Measurements from ENCODE around the gene ELOA. TPM values are rescaled to one million over a fixed set of nuclear protein-coding genes. Genes with fewer than 3 reads are reported as not detected.

The ELOA gene
- total RNA-seq, 2 donors from 2014 or later, result 33.3 to 42.4 TPM

DNA sequence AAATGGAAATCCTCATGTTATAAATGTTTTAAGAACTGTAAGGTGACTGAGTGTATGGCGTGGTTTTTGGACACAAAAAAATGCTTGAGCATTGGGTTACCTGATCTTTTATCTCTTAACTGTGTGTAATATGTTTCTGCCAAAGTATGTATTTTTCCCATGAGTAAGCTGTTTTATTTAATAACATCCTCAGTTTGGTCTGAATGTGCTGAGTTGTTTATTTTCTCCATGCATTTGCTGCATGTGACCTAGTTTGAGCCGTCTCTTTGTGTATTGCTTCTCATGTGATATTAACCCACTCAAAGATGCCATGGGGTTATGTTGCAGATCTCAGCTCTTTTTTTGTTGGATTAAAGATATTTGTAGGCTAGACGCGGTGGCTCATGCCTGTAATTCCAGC is 41.6 kb downstream of the ELOA start:
- no peak for DNase-seq
- Histone ChIP-seq H3K4me1 (ENCODE audit: control insufficient read depth, insufficient read depth, low read length) (no peaks in the 10 kb centered on the region), H3K9ac (ENCODE audit: extremely low read depth, low read length, poor library complexity, severe bottlenecking) (no peak overlapping the region), H3K9me3 (ENCODE audit: control insufficient read depth, low read length) (no peaks in the 10 kb centered on the region), H3K27me3 (ENCODE audit: control insufficient read depth, insufficient read depth, low read length, poor library complexity, severe bottlenecking) (no peaks in the 10 kb centered on the region), H3K36me3 (ENCODE audit: control insufficient read depth, insufficient read depth, low read length) (peaks cover 74% of the 10 kb centered on the region), H3K27ac (ENCODE audit: low read depth, low read length) (no peak overlapping the region), H3K4me3 (ENCODE audit: low read length) (no peak overlapping the region)
- TF ChIP-seq, protein P1, sequence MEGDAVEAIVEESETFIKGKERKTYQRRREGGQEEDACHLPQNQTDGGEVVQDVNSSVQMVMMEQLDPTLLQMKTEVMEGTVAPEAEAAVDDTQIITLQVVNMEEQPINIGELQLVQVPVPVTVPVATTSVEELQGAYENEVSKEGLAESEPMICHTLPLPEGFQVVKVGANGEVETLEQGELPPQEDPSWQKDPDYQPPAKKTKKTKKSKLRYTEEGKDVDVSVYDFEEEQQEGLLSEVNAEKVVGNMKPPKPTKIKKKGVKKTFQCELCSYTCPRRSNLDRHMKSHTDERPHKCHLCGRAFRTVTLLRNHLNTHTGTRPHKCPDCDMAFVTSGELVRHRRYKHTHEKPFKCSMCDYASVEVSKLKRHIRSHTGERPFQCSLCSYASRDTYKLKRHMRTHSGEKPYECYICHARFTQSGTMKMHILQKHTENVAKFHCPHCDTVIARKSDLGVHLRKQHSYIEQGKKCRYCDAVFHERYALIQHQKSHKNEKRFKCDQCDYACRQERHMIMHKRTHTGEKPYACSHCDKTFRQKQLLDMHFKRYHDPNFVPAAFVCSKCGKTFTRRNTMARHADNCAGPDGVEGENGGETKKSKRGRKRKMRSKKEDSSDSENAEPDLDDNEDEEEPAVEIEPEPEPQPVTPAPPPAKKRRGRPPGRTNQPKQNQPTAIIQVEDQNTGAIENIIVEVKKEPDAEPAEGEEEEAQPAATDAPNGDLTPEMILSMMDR (conservative IDR thresholded peaks at IDR 0.05), result no peak
- H3K4me1 Mint-ChIP-seq, result no peaks in the 10 kb centered on the region
- H3K4me3 Mint-ChIP-seq, result no peak overlapping the region
- H3K36me3 Mint-ChIP-seq (ENCODE audit: low read depth), result peaks cover 57% of the 10 kb centered on the region
- no peaks in the 10 kb centered on the region for H3K9me3 Mint-ChIP-seq
- H3K27ac Mint-ChIP-seq, result no peak overlapping the region
- WGBS, 2 experiments (ENCODE audit: insufficient coverage in 1 of 2, insufficient read length in 1 of 2), result 93 to 95% methylated on average over 4 of the region's 4 CpGs
- H3K27me3 Mint-ChIP-seq (ENCODE audit: insufficient read depth), result no peaks in the 10 kb centered on the region

DNA sequence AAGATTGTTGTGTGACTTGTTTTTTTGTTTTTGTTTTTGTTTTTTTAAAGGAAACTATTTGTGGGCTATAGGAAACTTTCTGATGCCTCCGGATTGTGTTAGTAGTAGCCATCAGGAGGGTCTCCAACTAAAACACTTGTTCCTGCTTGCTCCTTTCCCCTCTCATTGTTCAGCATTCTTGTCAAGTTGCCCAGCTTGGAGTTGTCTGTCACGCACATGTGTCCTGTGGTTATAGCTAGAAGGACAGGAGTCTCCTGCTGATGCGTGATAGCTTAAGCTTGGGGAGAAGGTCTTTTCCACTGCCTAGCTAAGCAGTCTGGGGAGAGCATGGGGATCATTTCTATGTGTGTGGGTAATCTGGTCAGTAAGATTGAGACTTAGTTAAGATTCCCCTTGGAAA is 44.4 kb downstream of the ELOA start:
- Histone ChIP-seq H3K4me1 (ENCODE audit: control insufficient read depth, insufficient read depth, low read length) (peaks cover 4% of the 10 kb centered on the region), H3K9ac (ENCODE audit: extremely low read depth, low read length, poor library complexity, severe bottlenecking) (no peak overlapping the region), H3K27ac (ENCODE audit: low read depth, low read length) (no peak overlapping the region), H3K4me3 (ENCODE audit: low read length) (no peak overlapping the region), H3K9me3 (ENCODE audit: control insufficient read depth, low read length) (no peaks in the 10 kb centered on the region), H3K36me3 (ENCODE audit: control insufficient read depth, insufficient read depth, low read length) (peaks cover 54% of the 10 kb centered on the region), H3K27me3 (ENCODE audit: control insufficient read depth, insufficient read depth, low read length, poor library complexity, severe bottlenecking) (no peaks in the 10 kb centered on the region)
- Mint-ChIP-seq H3K4me3 (no peak overlapping the region), H3K27me3 (ENCODE audit: insufficient read depth) (no peaks in the 10 kb centered on the region), H3K9me3 (no peaks in the 10 kb centered on the region), H3K36me3 (ENCODE audit: low read depth) (peaks cover 48% of the 10 kb centered on the region), H3K4me1 (peaks cover 12% of the 10 kb centered on the region), H3K27ac (peak overlapping the region; percentile 42)
- DNase-seq, result no peak
- WGBS, 2 experiments (ENCODE audit: insufficient coverage in 1 of 2, insufficient read length in 1 of 2), result 95 to 98% methylated on average over 2 to 3 of the region's 3 CpGs
- TF ChIP-seq, protein P1 (conservative IDR thresholded peaks at IDR 0.05), result no peak

DNA sequence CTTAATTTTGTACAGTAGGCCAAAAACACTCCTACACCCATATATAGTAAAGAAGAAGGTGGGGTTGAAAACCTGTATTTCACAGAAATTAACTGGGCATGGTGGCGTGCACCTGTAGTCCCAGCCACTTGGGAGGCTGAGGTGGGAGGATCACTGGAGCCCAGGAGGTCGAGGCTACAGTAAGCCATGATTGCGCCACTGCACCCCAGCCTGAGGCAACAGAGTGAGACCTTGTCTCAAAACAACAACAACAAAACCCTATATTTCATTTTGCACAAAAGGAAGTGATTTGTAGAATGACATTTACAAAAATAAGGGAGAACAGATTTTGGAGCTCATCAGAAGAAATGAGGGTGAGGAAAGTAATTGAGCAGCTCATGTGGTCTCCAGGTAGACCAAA is 45.4 kb downstream of the ELOA start:
- peaks cover 60% of the 10 kb centered on the region for H3K36me3 ChIP-seq (ENCODE audit: control insufficient read depth, insufficient read depth, low read length)
- Mint-ChIP-seq H3K27ac (no peak overlapping the region), H3K36me3 (ENCODE audit: low read depth) (peaks cover 45% of the 10 kb centered on the region), H3K4me1 (peaks cover 12% of the 10 kb centered on the region), H3K4me3 (no peak overlapping the region), H3K9me3 (no peaks in the 10 kb centered on the region), H3K27me3 (ENCODE audit: insufficient read depth) (no peaks in the 10 kb centered on the region)
- H3K4me1 ChIP-seq (ENCODE audit: control insufficient read depth, insufficient read depth, low read length), result peaks cover 4% of the 10 kb centered on the region
- no peak overlapping the region for H3K9ac ChIP-seq (ENCODE audit: extremely low read depth, low read length, poor library complexity, severe bottlenecking)
- H3K27ac ChIP-seq (ENCODE audit: low read depth, low read length), result no peak overlapping the region
- TF ChIP-seq, protein P1 (conservative IDR thresholded peaks at IDR 0.05), result no peak
- no peak for DNase-seq
- 96 to 100% methylated on average over 1 to 3 of the region's 3 CpGs for WGBS, 2 experiments (ENCODE audit: insufficient coverage in 1 of 2, insufficient read length in 1 of 2)
- no peaks in the 10 kb centered on the region for H3K27me3 ChIP-seq (ENCODE audit: control insufficient read depth, insufficient read depth, low read length, poor library complexity, severe bottlenecking)
- no peaks in the 10 kb centered on the region for H3K9me3 ChIP-seq (ENCODE audit: control insufficient read depth, low read length)
- H3K4me3 ChIP-seq (ENCODE audit: low read length), result no peak overlapping the region

All from endodermal cell (in vitro differentiated cells).